IMR-90 (cell line): ENCODE data around the gene CNOT2. TPM values are rescaled to one million over a fixed set of nuclear protein-coding genes. Genes with fewer than 3 reads are reported as not detected.
"Not testable (repeated sequence)": the region's sequence is repeated elsewhere in the genome, so short reads cannot be mapped to it uniquely, and the experiment has no call there.

Source experiments
- ATAC-seq: fragments of 200-7000 bp; cut with Tn5 transposase; 2 replicates; pipeline ENCODE4 v1.9.1; 2020; ENCODE audit warnings: low read depth, mild to moderate bottlenecking, moderate library complexity
- BruUV-seq: library from RNA; stranded (reverse); fragments of 400-500 nt; replicated peaks from 2 replicates; lab custom pipeline; 2021; lab: Mats Ljungman, UMichigan
- CTCF ChIA-PET: fragments of 300-600 bp; formaldehyde crosslinking; extraction: SDS; loops from one replicate; lab custom pipeline; 2021; ENCODE audit warnings: antibody characterized with exemption; lab: Yijun Ruan, JAX
- POLR2A ChIA-PET: fragments of 300-600 bp; sonication (Branson Sonifier 250); formaldehyde crosslinking; loops from one replicate; lab custom pipeline; 2022; ENCODE audit warnings: antibody characterized with exemption; ENCODE audit not compliant: unreplicated experiment; lab: Charles Lee
- DNase-seq: peaks from one replicate; pipeline ENCODE4 v3.0.0; 2013
- H2AFZ ChIP-seq: replicated peaks from 2 replicates; pipeline ENCODE3; 2013; ENCODE audit warnings: low read length, mild to moderate bottlenecking; ENCODE audit not compliant: poor library complexity
- H2AK5ac ChIP-seq: 2 replicates; pipeline ENCODE4 v1.6.1; 2013; ENCODE audit warnings: low read depth, low read length, inconsistent platforms
- H2AK9ac ChIP-seq: replicated peaks from 2 replicates; pipeline ENCODE3; 2013; ENCODE audit warnings: mild to moderate bottlenecking, low read depth, low read length, moderate library complexity; ENCODE audit not compliant: poor library complexity
- H2BK120ac ChIP-seq: 2 replicates; pipeline ENCODE4 v1.6.1; 2013; ENCODE audit warnings: low read depth, low read length, inconsistent platforms
- H2BK15ac ChIP-seq: 3 replicates; pipeline ENCODE4 v1.6.1; 2013; ENCODE audit warnings: low read depth, low read length, inconsistent platforms
- H2BK20ac ChIP-seq: 2 replicates; pipeline ENCODE4 v1.6.1; 2013; ENCODE audit warnings: low read depth, mild to moderate bottlenecking, inconsistent platforms, low read length, moderate library complexity
- H2BK5ac ChIP-seq: 2 replicates; pipeline ENCODE4 v1.6.1; 2013; ENCODE audit warnings: mild to moderate bottlenecking, low read depth, low read length, inconsistent platforms; ENCODE audit not compliant: poor library complexity, severe bottlenecking
- H3K14ac ChIP-seq: replicated peaks from 2 replicates; pipeline ENCODE4 v1.6.1; 2013; ENCODE audit warnings: low read depth, low read length, inconsistent platforms
- H3K18ac ChIP-seq: 2 replicates; pipeline ENCODE4 v1.6.1; 2013; ENCODE audit warnings: low read depth, low read length, control low read depth
- H3K23ac ChIP-seq: 2 replicates; pipeline ENCODE4 v1.6.1; 2013; ENCODE audit warnings: low read depth, low read length, inconsistent platforms
- H3K27ac ChIP-seq: 2 replicates; pipeline ENCODE4 v1.5.1; 2013; ENCODE audit warnings: mild to moderate bottlenecking, control low read depth, low read length; ENCODE audit not compliant: insufficient read depth
- H3K27me3 ChIP-seq: 2 replicates; pipeline ENCODE4 v1.6.1; 2013; ENCODE audit warnings: low read length; ENCODE audit not compliant: control insufficient read depth, insufficient read depth
- H3K36me3 ChIP-seq: 2 replicates; pipeline ENCODE4 v1.6.1; 2013; ENCODE audit warnings: low read length, mixed read lengths; ENCODE audit not compliant: control insufficient read depth, insufficient read depth
- H3K4ac ChIP-seq: 2 replicates; pipeline ENCODE4 v1.6.1; 2013; ENCODE audit warnings: low read depth, low read length, inconsistent platforms
- H3K4me1 ChIP-seq: 2 replicates; pipeline ENCODE4 v1.6.1; 2013; ENCODE audit warnings: low read length, mixed read lengths; ENCODE audit not compliant: control insufficient read depth, insufficient read depth
- H3K4me2 ChIP-seq: 2 replicates; pipeline ENCODE4 v1.6.1; 2013; ENCODE audit warnings: low read depth, mild to moderate bottlenecking, control low read depth, low read length, moderate library complexity
- H3K4me3 ChIP-seq: 2 replicates; pipeline ENCODE4 v1.5.1; 2013; ENCODE audit warnings: low read depth, mild to moderate bottlenecking, control low read depth, low read length, moderate library complexity; ENCODE audit not compliant: insufficient read depth
- H3K56ac ChIP-seq: 2 replicates; pipeline ENCODE4 v1.6.1; 2013; ENCODE audit warnings: low read length, inconsistent platforms; ENCODE audit not compliant: insufficient read depth; ENCODE audit errors: extremely low read depth
- H3K79me1 ChIP-seq, 2 experiments: 2 replicates each; pipeline ENCODE4 v1.6.1; 2013; ENCODE audit warnings: low read length in 2 of 2, inconsistent platforms in 1 of 2, low read depth in 1 of 2
- H3K9ac ChIP-seq: 2 replicates; pipeline ENCODE4 v1.6.1; 2013; ENCODE audit warnings: low read depth, low read length, control low read depth
- H3K9me1 ChIP-seq: 2 replicates; pipeline ENCODE4 v1.6.1; 2013; ENCODE audit warnings: low read length, inconsistent platforms; ENCODE audit not compliant: insufficient read depth
- H3K9me3 ChIP-seq: 2 replicates; pipeline ENCODE4 v1.6.1; 2013; ENCODE audit warnings: low read length; ENCODE audit not compliant: control insufficient read depth, insufficient read depth
- H4K20me1 ChIP-seq: 2 replicates; pipeline ENCODE4 v1.6.1; 2013; ENCODE audit warnings: low read length, inconsistent platforms; ENCODE audit not compliant: insufficient read depth
- H4K5ac ChIP-seq: 2 replicates; pipeline ENCODE4 v1.6.1; 2013; ENCODE audit warnings: mild to moderate bottlenecking, low read depth, low read length, control low read depth
- H4K8ac ChIP-seq, 2 experiments: 2 replicates each; pipeline ENCODE4 v1.6.1; 2013; ENCODE audit warnings: low read depth in 2 of 2, low read length in 2 of 2, control low read depth in 1 of 2, inconsistent platforms in 1 of 2
- H4K91ac ChIP-seq: 2 replicates; pipeline ENCODE4 v1.6.1; 2013; ENCODE audit warnings: low read depth, low read length, inconsistent platforms; ENCODE audit not compliant: insufficient read depth
- BHLHE40 ChIP-seq: fragments of 150-350 bp; IDR thresholded peaks from 2 replicates; pipeline ENCODE4 v1.6.1; 2016; ENCODE audit warnings: mild to moderate bottlenecking, low read depth, low read length
- FOS ChIP-seq: fragments of 150-350 bp; IDR thresholded peaks from 2 replicates; pipeline ENCODE4 v1.6.1; 2016; ENCODE audit warnings: low read depth, low read length
- MAFK ChIP-seq: IDR thresholded peaks from 2 replicates; pipeline ENCODE4 v1.6.1; 2012; ENCODE audit warnings: low read depth, low read length, improper control_type of control experiment
- MAZ ChIP-seq: IDR thresholded peaks from 2 replicates; pipeline ENCODE4 v1.6.1; 2012; ENCODE audit warnings: low read depth, mild to moderate bottlenecking, low read length, improper control_type of control experiment, moderate library complexity, borderline replicate concordance
- MXI1 ChIP-seq: IDR thresholded peaks from 2 replicates; pipeline ENCODE4 v1.6.1; 2012; ENCODE audit warnings: low read depth, mild to moderate bottlenecking, low read length, moderate library complexity, borderline replicate concordance
- POLR2A ChIP-seq: IDR thresholded peaks from 2 replicates; pipeline ENCODE4 v1.6.1; 2012; ENCODE audit warnings: mild to moderate bottlenecking, low read depth, low read length
- RAD21 ChIP-seq: IDR thresholded peaks from 2 replicates; pipeline ENCODE4 v1.6.1; 2012; ENCODE audit warnings: low read length, improper control_type of control experiment
- RFX5 ChIP-seq: IDR thresholded peaks from 2 replicates; pipeline ENCODE4 v1.8.0; 2012; ENCODE audit warnings: low read depth, mild to moderate bottlenecking, low read length, moderate library complexity
- WGBS, 2 experiments: methylation state at CpG; one replicate each; pipeline versions ENCODE4 v1.1.5 to v1.1.7; 2013; ENCODE audit warnings: missing lambda C conversion rate in 2 of 2; ENCODE audit not compliant: insufficient read length in 1 of 2; ENCODE audit errors: extremely low coverage in 2 of 2; 5-methylcytosine and 5-hydroxymethylcytosine counted together
- dilution Hi-C: fragments of 300-500 bp; cut with HindIII; formaldehyde crosslinking; loops from one replicate; pipeline ENCODE4 v1.14.3; 2018; ENCODE audit warnings: low sequenced_read_pairs; ENCODE audit not compliant: unreplicated experiment
- in situ Hi-C: fragments of 300-500 bp; cut with MboI; formaldehyde crosslinking; loops from 3 replicates; pipeline ENCODE4 v1.14.3; 2019; ENCODE audit warnings: low sequenced_read_pairs, inconsistent platforms, mixed read lengths
- intact Hi-C: fragments of 100-400 bp; cut with micrococcal nuclease; formaldehyde crosslinking; loops from 2 replicates; pipeline ENCODE4 v1.10.0; 2022
- polyA plus RNA-seq, 3 experiments: library from polyadenylated mRNA; depleted of rRNA; stranded (reverse); fragments of >200 nt; gene quantifications; 2 replicates each; pipeline ENCODE4 v1.2.3, GENCODE V29; 2012; ENCODE audit warnings: low replicate concordance in 1 of 3
- total RNA-seq: library from RNA; depleted of rRNA; stranded (reverse); fragments of >200 nt; gene quantifications from 2 replicates; pipeline ENCODE4 v1.2.3, GENCODE V29; 2012
- TF ChIP-seq, protein P1 (sequence below): conservative IDR thresholded peaks from 2 replicates; pipeline ENCODE4 v1.5.1; 2012; ENCODE audit warnings: mild to moderate bottlenecking, low read depth, low read length, improper control_type of control experiment

The CNOT2 gene
- total and polyA plus RNA-seq, 2 of the 4 experiments (the other 2 are of a cell fraction) = 63.4 to 159 TPM

DNA sequence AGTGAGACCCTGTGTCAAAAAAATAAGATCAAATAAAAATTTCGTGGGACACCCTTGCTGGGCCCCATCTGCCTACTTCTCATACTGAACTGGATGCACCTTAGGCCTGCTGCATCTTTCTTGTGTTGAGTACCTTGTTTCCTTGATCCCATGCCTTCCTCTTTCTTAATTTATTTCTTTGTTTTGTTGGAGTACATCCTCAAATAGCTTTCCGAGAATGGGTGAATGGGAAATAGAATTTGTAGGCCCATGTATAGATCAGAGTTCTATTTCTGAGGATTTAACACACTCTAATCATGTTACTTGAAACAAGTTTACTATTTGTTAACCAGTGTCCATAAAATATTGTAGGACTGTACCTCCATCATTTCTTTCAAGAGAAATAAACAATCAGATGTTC lies 146.4 kb downstream of the CNOT2 start:
- in situ Hi-C loops (no loop called here), dilution Hi-C loops (no loop called here), intact Hi-C loops (no loop called here)
- no peak overlapping the region for H3K4me2 ChIP-seq
- H2AFZ ChIP-seq = no peak overlapping the region
- H2AK9ac ChIP-seq = no peak overlapping the region
- no CpG with 5 or more reads among the region's 2 CpGs for WGBS, 2 experiments
- DNase-seq (no peak), ATAC-seq (no peak)
- no peaks in the 10 kb centered on the region for H3K4me1 ChIP-seq
- no peak overlapping the region for H4K8ac ChIP-seq
- H3K9ac ChIP-seq = no peak overlapping the region
- no TSS peak for BruUV-seq
- H2BK20ac ChIP-seq = no peak overlapping the region
- H3K79me1 ChIP-seq = no peaks in the 10 kb centered on the region
- H2BK15ac ChIP-seq = no peak overlapping the region
- H3K4me3 ChIP-seq = no peak overlapping the region
- no peak overlapping the region for H3K27ac ChIP-seq
- no peaks in the 10 kb centered on the region for H3K9me1 ChIP-seq
- no peak overlapping the region for H4K5ac ChIP-seq
- H3K18ac ChIP-seq = no peak overlapping the region
- no peak overlapping the region for H3K56ac ChIP-seq
- POLR2A ChIA-PET = interaction anchor here (0.6 kb wide), 1 partner anchor 95 kb away, joined by 3 read pairs; no protein-coding TSS in a partner anchor
- no peaks in the 10 kb centered on the region for H3K36me3 ChIP-seq
- TF ChIP-seq, protein P1, sequence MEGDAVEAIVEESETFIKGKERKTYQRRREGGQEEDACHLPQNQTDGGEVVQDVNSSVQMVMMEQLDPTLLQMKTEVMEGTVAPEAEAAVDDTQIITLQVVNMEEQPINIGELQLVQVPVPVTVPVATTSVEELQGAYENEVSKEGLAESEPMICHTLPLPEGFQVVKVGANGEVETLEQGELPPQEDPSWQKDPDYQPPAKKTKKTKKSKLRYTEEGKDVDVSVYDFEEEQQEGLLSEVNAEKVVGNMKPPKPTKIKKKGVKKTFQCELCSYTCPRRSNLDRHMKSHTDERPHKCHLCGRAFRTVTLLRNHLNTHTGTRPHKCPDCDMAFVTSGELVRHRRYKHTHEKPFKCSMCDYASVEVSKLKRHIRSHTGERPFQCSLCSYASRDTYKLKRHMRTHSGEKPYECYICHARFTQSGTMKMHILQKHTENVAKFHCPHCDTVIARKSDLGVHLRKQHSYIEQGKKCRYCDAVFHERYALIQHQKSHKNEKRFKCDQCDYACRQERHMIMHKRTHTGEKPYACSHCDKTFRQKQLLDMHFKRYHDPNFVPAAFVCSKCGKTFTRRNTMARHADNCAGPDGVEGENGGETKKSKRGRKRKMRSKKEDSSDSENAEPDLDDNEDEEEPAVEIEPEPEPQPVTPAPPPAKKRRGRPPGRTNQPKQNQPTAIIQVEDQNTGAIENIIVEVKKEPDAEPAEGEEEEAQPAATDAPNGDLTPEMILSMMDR = no peak
- no peak for TF ChIP-seq RAD21
- no peak for TF ChIP-seq FOS
- no peak for TF ChIP-seq BHLHE40
- no peak for TF ChIP-seq MAZ
- no peak for TF ChIP-seq POLR2A
- TF ChIP-seq RFX5 = no peak
- no peak for TF ChIP-seq MAFK
- no peak for TF ChIP-seq MXI1
- CTCF ChIA-PET = no interaction called here
- no peaks in the 10 kb centered on the region for H3K9me3 ChIP-seq
- no peak overlapping the region for H3K4ac ChIP-seq
- H3K14ac ChIP-seq = no peak overlapping the region
- H3K27me3 ChIP-seq = no peaks in the 10 kb centered on the region
- no peaks in the 10 kb centered on the region for H4K20me1 ChIP-seq
- H4K91ac ChIP-seq = no peak overlapping the region
- H2BK120ac ChIP-seq = no peak overlapping the region
- no peak overlapping the region for H2AK5ac ChIP-seq
- H2BK5ac ChIP-seq = no peak overlapping the region
- H3K23ac ChIP-seq = no peak overlapping the region

DNA sequence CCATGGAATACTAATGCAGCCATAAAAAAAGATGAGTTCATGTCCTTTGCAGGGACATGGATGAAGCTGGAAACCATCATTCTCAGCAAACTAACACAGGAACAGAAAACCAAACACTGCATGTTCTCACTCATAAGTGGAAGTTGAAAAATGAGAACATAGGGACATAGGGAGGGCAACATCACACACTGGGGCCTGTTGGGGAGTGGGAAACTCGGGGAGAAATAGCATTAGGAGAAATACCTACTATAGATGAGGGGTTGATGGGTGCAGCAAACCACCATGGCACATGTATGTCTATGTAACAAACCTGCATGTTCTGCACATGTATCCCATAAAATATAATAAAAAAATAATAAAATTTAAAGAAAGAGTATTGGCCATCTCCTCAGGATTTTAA lies 149.4 kb downstream of the CNOT2 start:
- H3K4ac ChIP-seq, H3K4me1 ChIP-seq, intact Hi-C loops, DNase-seq, H3K36me3 ChIP-seq, POLR2A ChIA-PET, CTCF ChIA-PET, H4K20me1 ChIP-seq, H3K4me2 ChIP-seq, H4K8ac ChIP-seq, H3K27me3 ChIP-seq, H3K14ac ChIP-seq, H3K23ac ChIP-seq, H4K91ac ChIP-seq, in situ Hi-C loops, H2BK5ac ChIP-seq, H2AK5ac ChIP-seq, H2BK120ac ChIP-seq, H4K5ac ChIP-seq, H3K9ac ChIP-seq, H2BK15ac ChIP-seq, H3K27ac ChIP-seq, H3K9me1 ChIP-seq, H3K79me1 ChIP-seq, H3K56ac ChIP-seq, H3K18ac ChIP-seq, H3K9me3 ChIP-seq, dilution Hi-C loops, H2AK9ac ChIP-seq, H3K4me3 ChIP-seq, H2BK20ac ChIP-seq, ATAC-seq, H2AFZ ChIP-seq, BruUV-seq: not testable (repeated sequence)
- no CpG with 5 or more reads among the region's 1 CpG for WGBS, 2 experiments
